GM12873 (cell line): Measurements from ENCODE around the gene OTUD3.

Experiments
- TF ChIP-seq, protein P1 (sequence below): IDR thresholded peaks from 2 replicates; pipeline ENCODE4 v1.5.1; 2012; ENCODE audit warnings: low read depth, mild to moderate bottlenecking, moderate library complexity, low read length, control low read depth; ENCODE audit not compliant: insufficient read depth; ENCODE audit errors: missing control alignments

OTUD3 gene

DNA sequence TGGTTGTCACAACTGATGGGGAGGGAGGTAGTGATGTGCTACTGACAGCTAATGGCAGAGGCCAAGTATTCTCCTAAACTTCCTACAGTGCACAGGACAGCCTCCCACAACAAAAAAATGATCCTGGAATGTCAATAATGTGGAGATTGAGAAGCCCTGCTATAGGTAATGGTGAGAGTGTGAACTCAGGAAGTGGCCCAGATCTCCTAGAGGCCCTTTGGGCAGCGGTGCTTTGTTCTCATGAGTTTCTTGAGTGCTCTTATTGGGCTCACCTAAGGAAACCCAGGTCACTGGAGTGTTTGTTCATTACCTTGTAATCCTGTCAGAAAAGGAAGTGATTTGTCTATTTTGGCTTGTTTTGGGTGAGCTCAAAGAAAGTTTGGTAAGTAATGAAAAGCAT, 5.9 kb downstream of the OTUD3 start:
- TF ChIP-seq, protein P1, sequence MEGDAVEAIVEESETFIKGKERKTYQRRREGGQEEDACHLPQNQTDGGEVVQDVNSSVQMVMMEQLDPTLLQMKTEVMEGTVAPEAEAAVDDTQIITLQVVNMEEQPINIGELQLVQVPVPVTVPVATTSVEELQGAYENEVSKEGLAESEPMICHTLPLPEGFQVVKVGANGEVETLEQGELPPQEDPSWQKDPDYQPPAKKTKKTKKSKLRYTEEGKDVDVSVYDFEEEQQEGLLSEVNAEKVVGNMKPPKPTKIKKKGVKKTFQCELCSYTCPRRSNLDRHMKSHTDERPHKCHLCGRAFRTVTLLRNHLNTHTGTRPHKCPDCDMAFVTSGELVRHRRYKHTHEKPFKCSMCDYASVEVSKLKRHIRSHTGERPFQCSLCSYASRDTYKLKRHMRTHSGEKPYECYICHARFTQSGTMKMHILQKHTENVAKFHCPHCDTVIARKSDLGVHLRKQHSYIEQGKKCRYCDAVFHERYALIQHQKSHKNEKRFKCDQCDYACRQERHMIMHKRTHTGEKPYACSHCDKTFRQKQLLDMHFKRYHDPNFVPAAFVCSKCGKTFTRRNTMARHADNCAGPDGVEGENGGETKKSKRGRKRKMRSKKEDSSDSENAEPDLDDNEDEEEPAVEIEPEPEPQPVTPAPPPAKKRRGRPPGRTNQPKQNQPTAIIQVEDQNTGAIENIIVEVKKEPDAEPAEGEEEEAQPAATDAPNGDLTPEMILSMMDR, result no peak

DNA sequence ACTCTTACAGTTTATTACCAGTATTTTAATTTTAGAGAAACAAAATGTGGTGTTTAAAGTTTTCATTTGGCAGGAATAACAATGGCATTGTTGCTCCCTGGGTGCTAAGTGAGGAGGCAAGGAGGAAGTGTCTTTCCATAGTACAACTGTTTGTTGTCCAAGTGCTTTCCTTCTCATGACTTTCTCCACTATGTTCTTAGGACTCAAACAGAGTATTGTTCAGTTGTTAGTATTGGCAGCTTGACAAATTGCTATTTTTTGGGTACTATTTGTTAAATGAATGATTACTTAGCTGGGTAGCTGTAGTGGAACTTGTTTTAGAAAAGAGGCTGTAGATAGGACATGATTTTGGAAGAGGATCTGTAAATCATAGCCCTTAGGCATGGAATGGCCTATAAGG, 7.5 kb downstream of the OTUD3 start:
- TF ChIP-seq, protein P1, result no peak

DNA sequence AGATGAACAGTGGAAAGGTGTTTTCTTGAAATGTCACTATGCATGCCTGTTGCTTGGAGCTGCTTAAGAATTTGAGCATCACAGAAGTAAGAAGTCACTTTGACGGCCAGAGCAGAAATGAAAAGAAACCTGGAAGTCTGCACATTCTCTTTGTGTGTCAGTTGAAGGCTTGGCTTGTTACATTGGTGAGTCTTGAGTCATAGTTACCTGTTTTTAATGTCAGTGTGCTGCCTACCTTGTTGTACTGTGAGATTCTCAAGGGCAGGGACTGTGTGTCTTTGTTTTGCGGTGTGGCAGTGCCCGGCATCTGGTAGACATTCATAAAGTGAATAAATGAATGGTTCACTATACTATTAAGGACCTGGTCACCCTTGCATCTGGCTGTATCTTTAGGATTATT, 9.9 kb downstream of the OTUD3 start:
- TF ChIP-seq, protein P1, result no peak

DNA sequence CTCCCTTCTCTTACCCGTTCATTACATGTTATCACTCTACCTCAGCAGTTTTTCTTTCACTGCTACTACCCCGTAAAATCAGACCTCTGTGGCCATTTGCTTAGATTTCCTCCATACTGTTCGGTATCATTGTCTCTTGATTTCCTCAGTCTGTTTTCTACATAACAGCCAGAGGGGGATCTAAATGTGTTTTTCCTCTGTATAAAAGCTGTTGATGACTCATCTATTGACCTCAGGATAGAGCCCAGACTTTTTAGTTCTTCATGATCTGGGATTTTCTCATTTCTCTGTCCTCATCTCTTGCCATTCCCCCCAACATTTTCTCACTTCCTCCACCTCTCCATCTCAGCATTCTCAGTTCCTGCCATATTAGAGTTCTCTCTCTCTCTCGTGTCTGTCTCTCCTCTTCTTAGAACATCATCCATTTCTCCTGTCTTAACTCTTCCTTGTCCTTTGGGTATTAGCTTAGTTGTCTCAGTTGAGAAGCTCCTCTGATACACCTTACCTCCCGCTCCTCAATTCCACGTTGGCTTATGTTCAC, 10.5 kb downstream of the OTUD3 start:
- TF ChIP-seq, protein P1, result no peak

DNA sequence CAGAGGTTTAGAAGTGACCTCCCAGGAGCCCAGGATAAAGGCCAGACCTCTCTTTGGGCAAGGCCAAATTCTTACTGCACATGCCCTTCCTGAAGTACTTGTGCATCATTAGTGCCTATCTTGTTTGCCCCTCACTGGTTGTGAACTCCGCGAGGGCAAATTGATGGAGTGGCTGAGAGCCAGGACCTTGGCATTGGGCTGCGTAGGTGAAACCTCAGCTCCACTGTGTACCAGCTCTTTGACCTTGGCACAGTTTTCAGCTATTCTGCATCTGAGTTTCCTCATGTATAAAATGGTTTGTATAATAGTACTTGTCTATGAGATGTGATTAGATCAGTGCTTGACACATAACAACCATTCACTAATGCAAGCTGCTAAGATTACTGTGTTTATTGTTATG, 11.5 kb downstream of the OTUD3 start:
- TF ChIP-seq, protein P1, result no peak

DNA sequence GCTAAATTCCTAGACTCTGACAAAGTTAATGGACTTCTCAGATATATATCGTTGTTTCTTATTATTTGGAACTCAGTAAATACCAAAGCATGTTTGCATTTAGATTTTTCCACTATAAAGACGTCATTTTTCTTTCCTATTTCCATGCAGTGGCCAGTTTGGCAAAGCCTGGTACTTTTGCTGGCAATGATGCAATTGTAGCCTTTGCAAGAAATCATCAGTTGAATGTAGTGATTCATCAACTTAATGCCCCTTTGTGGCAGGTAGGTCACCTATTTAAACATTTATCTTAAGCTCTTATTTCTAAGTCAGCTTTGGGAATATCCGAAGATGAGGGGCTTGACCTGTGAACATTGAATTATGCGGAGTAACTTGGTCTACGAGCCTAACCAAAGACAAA, 12.0 kb downstream of the OTUD3 start:
- TF ChIP-seq, protein P1, result no peak

DNA sequence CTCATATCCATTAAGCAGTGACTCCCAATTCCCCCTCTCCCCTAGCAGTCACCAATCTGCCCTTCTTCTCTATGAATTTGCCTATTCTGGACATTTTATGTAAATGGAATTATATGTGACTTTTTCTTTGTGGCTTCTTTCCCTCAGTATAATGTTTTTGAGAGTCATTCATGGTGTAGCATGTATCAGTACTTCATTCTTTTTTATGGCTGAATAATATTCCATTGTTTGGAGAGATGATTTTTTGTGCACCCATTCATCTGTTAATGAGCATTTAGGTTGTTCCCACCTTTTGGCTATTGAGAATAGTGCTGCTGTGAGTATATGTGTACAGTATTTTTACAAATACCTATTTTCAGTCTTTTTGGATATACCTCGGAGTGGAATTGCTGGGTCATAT, 19.5 kb downstream of the OTUD3 start:
- TF ChIP-seq, protein P1, result no peak
